SU-DHL-6 (cell line): ENCODE data around the gene TSHZ3.

ENCODE experiments used
- H2AFZ ChIP-seq: fragments of 200-600 bp; sonication (generic); 2 replicates; pipeline ENCODE4 v1.6.1; 2014; ENCODE audit warnings: low read depth, mild to moderate bottlenecking, moderate library complexity, mixed read lengths, antibody characterized with exemption, low read length; ENCODE audit not compliant: severe bottlenecking
- H3F3A ChIP-seq: fragments of 200-600 bp; shearing (Covaris generic); 2 replicates; pipeline ENCODE4 v1.6.0; 2016; ENCODE audit warnings: antibody characterized with exemption, mild to moderate bottlenecking; ENCODE audit not compliant: insufficient read depth
- H3K27ac ChIP-seq: fragments of 200-600 bp; sonication (generic); 2 replicates; pipeline ENCODE4 v1.5.1; 2016; ENCODE audit warnings: low read depth, mild to moderate bottlenecking, low read length, moderate library complexity, mixed read lengths
- H3K27me3 ChIP-seq: fragments of 200-600 bp; sonication (generic), shearing (Covaris generic); 2 replicates; pipeline ENCODE4 v1.6.0; 2014; ENCODE audit warnings: mild to moderate bottlenecking, low read length
- H3K36me3 ChIP-seq: fragments of 200-600 bp; sonication (generic); 2 replicates; pipeline ENCODE4 v1.6.1; 2014; ENCODE audit warnings: mild to moderate bottlenecking, low read length, mixed read lengths
- H3K4me2 ChIP-seq: fragments of 300-600, 200-600 bp; shearing (Covaris generic), sonication (generic); 2 replicates; pipeline ENCODE4 v1.6.0; 2014; ENCODE audit warnings: low read length, low read depth, mild to moderate bottlenecking; ENCODE audit not compliant: poor library complexity, severe bottlenecking
- H3K4me3 ChIP-seq: fragments of 200-600 bp; sonication (generic); 2 replicates; pipeline ENCODE4 v1.5.1; 2014; ENCODE audit warnings: antibody characterized with exemption, low read length, mild to moderate bottlenecking, mixed read lengths; ENCODE audit not compliant: insufficient read depth, poor library complexity, severe bottlenecking
- H3K79me2 ChIP-seq: fragments of 200-600 bp; sonication (generic); 2 replicates; pipeline ENCODE4 v1.6.1; 2014; ENCODE audit warnings: mild to moderate bottlenecking, low read length, moderate library complexity; ENCODE audit not compliant: insufficient read depth
- H3K9ac ChIP-seq: fragments of 200-600 bp; sonication (generic); 2 replicates; pipeline ENCODE4 v1.7.0; 2014; ENCODE audit warnings: mild to moderate bottlenecking, low read length
- H3K9me2 ChIP-seq: fragments of 200-600 bp; sonication (generic); replicated peaks from 2 replicates; pipeline ENCODE4 v1.6.1; 2014; ENCODE audit warnings: low read length; ENCODE audit not compliant: insufficient read depth
- H3K9me3 ChIP-seq: fragments of 200-600 bp; sonication (generic); 2 replicates; pipeline ENCODE4 v1.6.1; 2014; ENCODE audit warnings: low read length, mixed read lengths; ENCODE audit not compliant: insufficient read depth
- H4K20me1 ChIP-seq: fragments of 200-600 bp; sonication (generic); 2 replicates; pipeline ENCODE4 v1.6.1; 2014; ENCODE audit warnings: low read depth, mild to moderate bottlenecking, antibody characterized with exemption, low read length, moderate library complexity, mixed read lengths
- EZH2phosphoT487 ChIP-seq: fragments of 200-600 bp; sonication (generic), shearing (Covaris generic); conservative IDR thresholded peaks from 2 replicates; pipeline ENCODE4 v1.6.1; 2018; ENCODE audit warnings: mild to moderate bottlenecking, antibody characterized with exemption, low read length, moderate library complexity, mixed read lengths
- TF ChIP-seq, protein P1 (sequence below): fragments of 200-600 bp; sonication (generic); IDR thresholded peaks from one replicate; pipeline ENCODE4 v1.5.1; 2017; ENCODE audit warnings: antibody characterized with exemption, mild to moderate bottlenecking, low read length, moderate library complexity; ENCODE audit not compliant: insufficient read depth, poor library complexity, severe bottlenecking

Gene TSHZ3

DNA sequence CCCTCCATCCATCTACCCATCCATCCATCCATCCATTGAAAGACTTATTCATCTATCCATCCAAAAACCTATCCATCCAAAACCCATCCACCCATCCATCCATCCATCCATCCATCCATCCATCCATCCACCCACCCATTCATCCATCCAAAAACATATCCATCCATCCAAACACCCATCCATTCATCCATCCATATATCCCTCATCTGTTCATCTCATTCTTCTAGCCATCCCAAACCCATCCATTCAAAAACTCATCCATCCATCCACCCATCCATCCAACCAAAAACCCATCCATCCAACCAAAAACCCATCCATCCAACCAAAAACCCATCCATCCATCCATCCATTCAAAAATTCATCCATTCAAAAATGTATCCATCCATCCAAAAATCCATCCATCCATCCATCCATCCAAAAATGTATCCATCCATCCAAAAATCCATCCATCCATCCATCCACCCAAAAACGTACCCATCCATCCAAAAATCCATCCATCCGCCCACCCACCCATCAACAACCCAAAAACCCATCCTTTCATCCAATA is 56.5 kb downstream of the TSHZ3 start:
- Histone ChIP-seq H3K9ac (no peak overlapping the region), H3K9me3 (no peaks in the 10 kb centered on the region), H4K20me1 (no peaks in the 10 kb centered on the region), H2AFZ (no peak overlapping the region), H3K36me3 (no peaks in the 10 kb centered on the region), H3K4me2 (no peak overlapping the region), H3K9me2 (no peaks in the 10 kb centered on the region), H3F3A (no peaks in the 10 kb centered on the region), H3K27me3 (no peaks in the 10 kb centered on the region), H3K79me2 (no peaks in the 10 kb centered on the region), H3K4me3 (no peak overlapping the region), H3K27ac (no peak overlapping the region)
- TF ChIP-seq, protein P1, sequence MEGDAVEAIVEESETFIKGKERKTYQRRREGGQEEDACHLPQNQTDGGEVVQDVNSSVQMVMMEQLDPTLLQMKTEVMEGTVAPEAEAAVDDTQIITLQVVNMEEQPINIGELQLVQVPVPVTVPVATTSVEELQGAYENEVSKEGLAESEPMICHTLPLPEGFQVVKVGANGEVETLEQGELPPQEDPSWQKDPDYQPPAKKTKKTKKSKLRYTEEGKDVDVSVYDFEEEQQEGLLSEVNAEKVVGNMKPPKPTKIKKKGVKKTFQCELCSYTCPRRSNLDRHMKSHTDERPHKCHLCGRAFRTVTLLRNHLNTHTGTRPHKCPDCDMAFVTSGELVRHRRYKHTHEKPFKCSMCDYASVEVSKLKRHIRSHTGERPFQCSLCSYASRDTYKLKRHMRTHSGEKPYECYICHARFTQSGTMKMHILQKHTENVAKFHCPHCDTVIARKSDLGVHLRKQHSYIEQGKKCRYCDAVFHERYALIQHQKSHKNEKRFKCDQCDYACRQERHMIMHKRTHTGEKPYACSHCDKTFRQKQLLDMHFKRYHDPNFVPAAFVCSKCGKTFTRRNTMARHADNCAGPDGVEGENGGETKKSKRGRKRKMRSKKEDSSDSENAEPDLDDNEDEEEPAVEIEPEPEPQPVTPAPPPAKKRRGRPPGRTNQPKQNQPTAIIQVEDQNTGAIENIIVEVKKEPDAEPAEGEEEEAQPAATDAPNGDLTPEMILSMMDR: no peak
- no peak for TF ChIP-seq EZH2phosphoT487

DNA sequence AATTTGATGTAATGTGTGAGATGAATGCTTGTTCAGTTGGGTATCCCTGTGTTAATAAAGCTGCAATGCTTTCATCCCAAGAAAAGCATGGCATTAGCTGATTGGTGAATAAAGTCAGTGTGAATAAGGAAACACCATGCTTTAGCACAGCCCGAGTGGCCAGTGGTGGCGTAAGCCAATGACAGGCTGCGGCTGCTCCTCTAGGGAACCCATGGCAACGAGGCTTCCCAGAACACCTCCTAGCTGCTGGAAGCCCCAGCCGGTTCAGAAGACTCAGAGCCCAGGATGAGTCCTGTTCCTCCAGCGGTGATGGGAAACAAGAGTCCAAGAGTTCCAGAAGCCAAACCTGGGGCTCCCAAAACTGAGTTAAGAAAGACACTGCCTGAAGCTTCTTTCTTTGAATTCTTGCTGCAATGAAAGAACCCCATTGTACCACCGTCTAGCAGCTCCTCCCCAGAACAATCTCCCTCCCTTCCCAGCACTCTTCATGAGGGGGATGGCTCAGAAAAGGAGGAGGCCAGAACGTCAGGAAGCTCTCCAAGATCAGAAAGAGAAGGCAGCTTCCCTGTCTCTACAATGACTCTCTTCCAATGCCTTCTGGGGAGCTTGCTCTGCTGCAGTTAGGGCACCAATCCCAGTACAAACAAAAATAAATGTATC is 58.2 kb downstream of the TSHZ3 start:
- no peaks in the 10 kb centered on the region for H3F3A ChIP-seq
- no peaks in the 10 kb centered on the region for H3K9me3 ChIP-seq
- no peak overlapping the region for H2AFZ ChIP-seq
- TF ChIP-seq, protein P1: no peak
- TF ChIP-seq EZH2phosphoT487: no peak
- H3K4me3 ChIP-seq: no peak overlapping the region
- no peaks in the 10 kb centered on the region for H4K20me1 ChIP-seq
- H3K9ac ChIP-seq: no peak overlapping the region
- no peaks in the 10 kb centered on the region for H3K27me3 ChIP-seq
- H3K9me2 ChIP-seq: no peaks in the 10 kb centered on the region
- H3K27ac ChIP-seq: no peak overlapping the region
- H3K4me2 ChIP-seq: no peak overlapping the region
- no peaks in the 10 kb centered on the region for H3K79me2 ChIP-seq
- H3K36me3 ChIP-seq: no peaks in the 10 kb centered on the region

DNA sequence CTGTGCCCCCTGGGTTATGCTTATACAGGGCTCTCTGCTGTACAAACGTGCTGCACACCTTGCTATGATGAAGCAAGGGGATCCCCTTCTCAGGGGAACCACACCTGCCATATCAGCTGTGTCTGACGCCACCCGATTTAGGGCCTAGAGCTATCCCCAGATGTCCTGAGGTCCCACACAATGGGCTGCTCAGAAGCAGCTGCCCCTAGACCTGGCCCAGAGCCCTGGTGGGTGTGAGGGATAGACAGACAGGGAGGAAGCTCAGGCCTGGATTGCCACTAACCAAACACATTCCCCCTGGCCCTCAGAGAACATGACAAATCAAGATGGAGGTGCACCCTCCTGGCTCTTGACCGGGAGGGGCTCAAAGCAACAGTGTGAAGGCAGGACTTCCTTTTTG is 59.3 kb downstream of the TSHZ3 start:
- Histone ChIP-seq H3K36me3 (no peaks in the 10 kb centered on the region), H3K4me3 (no peak overlapping the region), H3K9me2 (no peaks in the 10 kb centered on the region), H4K20me1 (no peaks in the 10 kb centered on the region), H3K27ac (no peak overlapping the region), H3K79me2 (no peaks in the 10 kb centered on the region), H3K9ac (no peak overlapping the region), H3K4me2 (no peak overlapping the region), H2AFZ (no peak overlapping the region), H3F3A (no peaks in the 10 kb centered on the region), H3K27me3 (no peaks in the 10 kb centered on the region), H3K9me3 (no peaks in the 10 kb centered on the region)
- TF ChIP-seq, protein P1: no peak
- TF ChIP-seq EZH2phosphoT487: no peak
